Posterior cingulate gyrus (tissue), 11 donors: ENCODE results near the gene RBM33.

ENCODE experiments used
- DNase-seq, 10 donors: peaks; one replicate each; pipeline versions ENCODE4 v3.0.0 to v3.0.0-alpha.2; 2020 to 2021; ENCODE audit warnings: mixed read lengths in 3 of 10
- intact Hi-C: fragments of 100-400 bp; cut with DNase I; formaldehyde crosslinking; loops from one replicate; pipeline ENCODE4 v1.15.1; 2023

The RBM33 gene

DNA sequence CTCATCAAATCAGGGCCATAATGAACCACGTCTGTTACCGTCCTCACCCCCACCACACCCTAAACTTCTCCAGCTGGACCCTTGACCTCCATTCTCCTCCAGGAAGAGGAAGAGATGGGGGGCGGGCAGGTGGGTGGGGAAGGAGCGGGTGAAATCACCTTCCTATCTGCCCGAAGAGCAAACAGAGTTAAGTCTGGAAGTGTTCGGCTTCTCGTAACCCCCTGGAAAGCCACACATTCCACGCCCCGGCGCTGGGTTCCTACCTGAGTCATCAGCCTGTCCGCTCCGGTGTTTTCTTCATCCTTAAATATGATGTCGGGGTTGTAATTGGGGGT is 167.1 kb downstream of the RBM33 start:
- intact Hi-C loops = no loop called here

DNA sequence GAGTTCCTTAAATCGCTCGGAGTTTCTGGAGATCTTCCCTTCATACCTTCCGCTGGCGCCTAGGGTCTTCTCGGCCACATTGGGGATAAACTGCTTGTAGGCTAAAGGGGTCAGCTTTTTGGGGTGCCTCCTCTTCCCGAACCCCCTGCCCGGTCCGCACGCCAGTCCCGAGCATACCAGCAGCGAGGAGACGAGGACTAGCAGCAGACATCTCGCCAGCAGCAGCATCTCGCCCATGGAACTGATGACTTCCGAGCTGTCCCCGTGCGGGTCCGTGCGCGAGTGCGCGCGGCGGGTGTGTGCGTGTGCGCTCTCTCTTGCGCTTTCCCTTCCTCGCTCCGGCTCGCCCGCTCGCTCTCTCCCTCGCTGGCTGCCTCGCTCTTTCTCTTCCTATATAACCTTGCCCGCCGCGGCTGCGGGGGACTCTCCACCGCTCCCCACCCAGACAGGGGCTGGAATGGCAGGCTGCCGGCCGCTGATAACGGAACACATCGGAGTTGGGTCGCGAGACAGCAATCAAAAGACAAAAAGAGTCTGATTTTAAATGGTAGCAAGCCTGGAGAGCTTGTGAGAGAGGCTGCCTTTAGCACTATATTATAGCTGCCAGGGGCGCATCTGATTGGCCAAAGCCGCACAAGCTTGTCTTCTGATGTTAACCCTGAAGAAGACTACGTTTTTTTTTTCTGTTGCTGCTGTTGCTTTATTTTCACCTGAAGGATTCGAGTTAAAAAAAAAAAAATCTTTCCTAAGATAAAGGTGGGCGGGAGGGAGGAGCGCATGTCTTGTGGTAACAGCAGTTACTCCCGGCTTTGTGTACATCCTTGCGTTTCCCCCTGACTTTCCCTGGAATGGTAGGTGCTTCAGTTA is 167.7 kb downstream of the RBM33 start, which contains the start of gene SHH:
TSS of gene SHH (minus strand) at position 569 of the 867 bp plus-strand sequence. CDS start at position 228, 341 bp downstream.
- DNase-seq = peak in 5 of 10 donors; percentile 35 to 90 (median 78)
- intact Hi-C loops = no loop called here

More for the DNA sequence above, 167.1 kb downstream of the RBM33 start:
- peak in 3 of 10 donors; percentile 30 to 58 (median 45) for DNase-seq

DNA sequence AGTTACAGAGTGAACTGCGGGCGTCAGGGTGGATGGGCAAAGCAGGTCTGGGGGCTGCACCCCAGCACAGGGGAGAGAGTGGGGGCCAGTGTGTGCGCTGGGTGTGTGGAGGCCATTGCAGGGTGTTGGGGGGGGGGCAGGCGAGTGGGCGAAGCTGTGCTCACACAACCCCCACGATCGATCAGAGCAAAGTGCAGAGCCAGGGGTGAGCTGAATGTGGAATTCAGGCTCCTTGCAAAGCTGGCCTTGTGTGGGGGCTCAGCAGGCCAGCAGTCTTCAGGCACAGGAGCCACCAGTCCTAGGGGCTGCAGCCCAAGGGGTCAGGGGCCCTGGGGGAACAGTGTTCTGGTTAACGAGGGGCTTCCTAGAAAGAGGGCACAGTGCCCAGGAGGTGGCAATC is 168.7 kb downstream of the RBM33 start:
- peak in 2 of 10 donors; percentile 19 to 35 for DNase-seq
- intact Hi-C loops = no loop called here

DNA sequence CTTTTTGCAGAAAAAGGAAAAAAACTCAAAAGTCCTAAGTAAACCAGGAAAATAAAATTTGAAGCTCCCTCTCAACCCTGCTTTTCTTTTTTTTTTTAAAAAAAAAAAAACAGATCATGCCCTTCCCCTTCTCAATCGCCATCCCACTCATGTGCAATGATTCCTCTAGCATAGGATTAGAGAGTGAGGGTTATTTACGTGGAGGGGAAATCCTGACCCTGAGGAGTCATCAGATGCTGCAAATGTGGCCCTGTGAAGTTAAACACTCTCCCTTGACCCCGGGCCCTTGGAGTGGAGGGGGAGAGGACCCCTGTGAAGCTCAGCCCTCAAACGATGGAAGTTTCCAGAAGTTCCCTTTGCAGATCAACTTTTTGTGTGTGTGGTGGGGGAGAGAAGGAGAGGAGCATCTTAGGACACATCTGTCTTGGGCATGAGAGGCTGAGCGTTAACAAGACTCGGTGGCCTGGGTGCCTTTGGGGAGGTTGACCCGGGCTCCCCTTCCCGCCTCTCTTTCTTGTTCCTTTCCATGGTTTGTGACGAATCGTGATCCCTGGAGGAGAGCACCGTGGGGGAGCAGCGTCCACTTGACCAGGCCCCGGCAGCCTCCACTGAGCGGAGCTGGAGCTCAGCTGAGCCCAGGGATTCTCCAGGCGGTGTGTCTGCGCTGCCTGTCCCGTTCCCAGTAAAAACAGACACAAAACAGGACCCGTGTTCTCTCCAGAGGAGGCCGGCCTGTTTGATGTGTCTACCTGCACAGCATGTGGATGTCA is 169.3 kb downstream of the RBM33 start:
- intact Hi-C loops = no loop called here
- peak in 2 of 10 donors; percentile 74 to 79 for DNase-seq

DNA sequence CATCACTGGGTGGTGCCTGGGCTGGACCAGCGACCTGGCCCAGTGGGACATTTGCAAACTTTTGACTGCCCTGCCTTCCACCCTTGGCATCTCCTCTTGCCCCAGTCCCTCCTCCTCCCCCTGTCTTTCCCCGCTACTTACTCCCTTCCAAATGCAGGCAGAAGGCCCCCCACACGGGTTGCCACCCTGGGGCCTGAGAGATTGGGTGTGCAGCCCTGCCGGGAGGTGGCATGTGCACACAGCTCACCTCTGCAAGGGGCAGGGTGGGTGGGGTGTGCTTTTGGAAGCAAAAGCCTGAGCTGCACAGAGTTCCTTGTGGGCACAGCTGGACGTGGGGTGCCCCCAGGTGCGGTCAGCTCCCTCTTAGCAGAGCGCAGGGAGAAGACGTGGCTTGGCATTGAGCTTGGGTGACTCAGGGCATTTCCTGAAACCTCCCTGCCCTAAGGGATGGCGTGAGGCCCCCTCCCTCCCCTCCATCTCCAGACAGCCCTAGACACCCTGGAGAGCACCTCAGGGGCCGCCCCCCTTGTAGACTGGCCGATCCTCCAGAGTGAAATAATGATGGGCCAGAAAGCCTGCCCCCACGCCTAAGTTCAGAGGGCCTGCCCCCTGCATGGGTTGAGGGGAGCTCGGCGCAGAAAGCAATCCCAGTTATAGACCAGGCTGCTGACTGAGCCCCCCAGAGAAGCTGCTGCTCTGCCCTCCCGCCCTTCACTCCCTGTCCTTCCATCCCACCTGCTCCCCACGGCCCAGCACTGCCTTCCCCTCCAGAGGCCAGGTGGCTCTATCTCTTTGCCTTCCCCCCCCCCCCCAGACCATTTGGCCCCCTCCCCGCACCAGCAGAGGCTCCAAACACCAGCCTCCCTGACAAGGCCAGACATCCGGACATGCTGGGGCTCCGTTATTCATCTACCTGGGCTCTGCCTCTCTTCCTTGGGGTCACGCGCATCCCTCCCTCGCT is 170.1 kb downstream of the RBM33 start:
- intact Hi-C loops = loop anchor here (5.0 kb wide), 1 partner anchor 658 kb away; no protein-coding TSS in a partner anchor

DNA sequence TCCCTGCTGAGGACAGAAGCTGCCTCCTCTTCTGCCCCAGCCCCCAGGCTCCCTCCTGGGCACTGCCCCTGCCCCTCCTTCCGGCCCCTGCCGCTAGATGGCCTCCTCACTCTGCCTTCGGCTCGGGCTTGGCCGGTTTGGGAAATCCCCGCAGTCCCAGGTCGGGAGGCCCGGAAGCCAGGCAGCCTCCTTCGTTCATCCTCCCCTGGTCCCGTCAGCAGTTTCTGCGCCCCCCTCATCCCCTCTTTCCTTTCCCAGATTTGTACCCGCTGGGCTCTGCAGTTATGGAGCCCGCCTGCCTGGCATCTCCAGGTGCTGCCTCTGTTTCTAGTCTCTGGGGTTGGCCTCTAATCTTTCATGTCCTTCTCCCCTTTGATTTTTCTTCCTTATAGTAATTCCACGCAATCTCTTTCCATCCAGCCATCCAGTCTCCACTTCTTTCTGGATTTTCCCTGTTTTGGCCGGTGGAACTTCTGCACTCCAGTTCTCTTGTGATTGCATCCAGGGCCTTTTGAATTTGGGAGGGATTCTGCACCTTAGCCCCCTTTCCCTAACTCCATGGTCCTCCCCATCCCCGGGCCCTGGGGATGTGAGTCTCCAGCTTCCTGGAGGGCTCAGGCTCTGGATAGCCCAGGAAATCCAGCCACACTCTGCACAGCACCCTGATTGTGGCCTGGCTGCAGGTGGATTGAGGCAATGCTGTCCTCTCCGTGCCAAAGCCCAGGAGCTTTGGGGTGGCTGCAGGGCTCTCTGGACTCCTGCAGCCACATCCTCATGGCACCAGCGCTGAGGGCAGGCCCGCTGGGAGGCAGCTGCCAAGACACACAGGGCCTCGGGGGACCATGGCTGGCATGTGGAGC is 171.1 kb downstream of the RBM33 start:
- intact Hi-C loops = loop anchor here (5.0 kb wide), 1 partner anchor 657 kb away; no protein-coding TSS in a partner anchor
- peak in 8 of 10 donors; percentile 44 to 94 (median 60) for DNase-seq

More for the DNA sequence above, 170.1 kb downstream of the RBM33 start:
- peak in 2 of 10 donors; percentile 48 to 64 for DNase-seq

DNA sequence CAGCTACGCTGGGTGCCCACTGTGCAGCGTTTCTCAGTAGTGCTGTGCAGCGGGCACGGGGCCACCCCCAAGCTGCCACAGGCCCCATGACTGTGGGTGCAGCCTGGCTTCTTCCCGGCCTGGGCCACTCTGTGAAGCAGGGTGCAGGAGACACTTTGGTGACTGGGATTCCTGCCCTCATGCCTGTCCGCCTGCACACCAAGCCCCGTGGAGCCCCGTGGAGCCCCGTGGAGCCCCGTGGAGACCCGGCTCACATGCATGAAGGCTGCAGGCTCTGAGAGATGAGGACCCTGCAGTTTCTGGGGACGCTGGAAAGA is 171.7 kb downstream of the RBM33 start:
- peak in 3 of 10 donors; percentile 62 to 73 (median 64) for DNase-seq
- intact Hi-C loops = loop anchor here (5.0 kb wide), 1 partner anchor 656 kb away; no protein-coding TSS in a partner anchor

DNA sequence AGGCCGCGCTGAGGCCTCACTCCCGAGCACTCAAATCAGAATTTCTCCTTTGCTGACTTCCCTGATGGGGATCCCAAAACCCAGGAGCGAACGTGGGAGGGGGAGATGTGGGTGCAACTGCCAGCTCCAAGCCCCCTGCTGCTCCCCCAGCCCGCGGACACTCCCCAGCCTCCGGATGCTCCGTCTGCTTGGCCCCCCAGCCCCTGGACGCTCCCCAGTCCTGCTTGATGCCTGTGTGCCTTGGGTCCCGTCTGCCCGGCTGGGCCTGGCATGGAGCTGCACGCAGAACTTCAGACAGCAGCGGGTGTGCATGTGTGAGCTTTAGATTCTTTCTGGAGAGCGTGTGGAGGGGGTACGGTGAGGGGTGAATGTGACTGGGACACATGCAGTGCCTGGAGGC is 172.5 kb downstream of the RBM33 start:
- intact Hi-C loops = loop anchor here (5.0 kb wide), 1 partner anchor 655 kb away; no protein-coding TSS in a partner anchor
- peak in 2 of 10 donors; percentile 65 to 72 for DNase-seq

DNA sequence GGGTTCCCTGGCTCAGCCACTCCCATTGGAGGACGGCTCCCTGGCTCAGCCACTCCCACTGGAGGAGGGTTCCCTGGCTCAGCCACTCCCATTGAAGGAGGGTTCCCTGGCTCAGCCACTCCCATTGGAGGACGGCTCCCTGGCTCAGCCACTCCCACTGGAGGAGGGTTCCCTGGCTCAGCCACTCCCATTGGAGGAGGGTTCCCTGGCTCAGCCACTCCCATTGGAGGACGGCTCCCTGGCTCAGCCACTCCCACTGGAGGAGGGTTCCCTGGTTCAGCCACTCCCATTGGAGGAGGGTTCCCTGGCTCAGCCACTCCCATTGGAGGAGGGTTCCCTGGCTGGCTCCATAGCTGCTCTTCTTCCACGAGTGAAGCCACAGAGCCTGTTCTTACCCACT is 173.1 kb downstream of the RBM33 start:
- intact Hi-C loops = loop anchor here (5.0 kb wide), 1 partner anchor 655 kb away; no protein-coding TSS in a partner anchor
- DNase-seq = peak in 2 of 10 donors; percentile 58 to 66

DNA sequence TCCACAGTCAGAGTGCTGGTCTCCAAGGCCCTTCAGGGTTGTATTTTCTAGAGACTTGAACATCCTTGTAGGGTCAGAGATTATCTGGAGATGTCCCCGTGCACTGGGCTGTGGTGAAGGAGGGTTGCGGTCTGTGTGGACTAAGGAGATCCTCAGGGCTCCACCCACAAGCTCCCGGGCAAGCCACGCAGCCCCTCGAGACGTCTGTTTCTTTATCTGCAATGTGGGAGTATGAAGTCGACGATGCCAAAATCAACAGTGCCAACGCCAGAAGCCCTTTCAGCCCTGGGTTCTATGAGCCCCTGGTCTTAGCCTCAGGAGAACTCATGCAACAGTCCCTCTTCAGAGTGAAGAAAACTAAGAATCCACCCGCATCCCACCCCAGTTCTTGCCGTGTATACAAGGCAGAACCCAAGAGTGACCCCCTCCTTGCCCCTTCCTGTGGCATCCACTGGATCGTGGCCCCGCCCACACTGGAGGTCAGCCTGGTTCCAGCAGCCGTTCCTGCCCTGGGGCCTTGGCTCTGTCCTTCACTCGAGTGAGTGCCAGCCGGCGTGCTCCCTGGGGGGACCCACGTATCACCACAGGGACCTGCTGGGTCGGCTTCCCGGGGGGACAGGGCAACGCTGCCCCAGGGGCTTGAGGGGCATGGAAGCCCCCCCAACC is 173.8 kb downstream of the RBM33 start:
- intact Hi-C loops = loop anchor here (5.0 kb wide), 1 partner anchor 654 kb away; no protein-coding TSS in a partner anchor
- DNase-seq = peak in 3 of 10 donors; percentile 37 to 81 (median 75)

DNA sequence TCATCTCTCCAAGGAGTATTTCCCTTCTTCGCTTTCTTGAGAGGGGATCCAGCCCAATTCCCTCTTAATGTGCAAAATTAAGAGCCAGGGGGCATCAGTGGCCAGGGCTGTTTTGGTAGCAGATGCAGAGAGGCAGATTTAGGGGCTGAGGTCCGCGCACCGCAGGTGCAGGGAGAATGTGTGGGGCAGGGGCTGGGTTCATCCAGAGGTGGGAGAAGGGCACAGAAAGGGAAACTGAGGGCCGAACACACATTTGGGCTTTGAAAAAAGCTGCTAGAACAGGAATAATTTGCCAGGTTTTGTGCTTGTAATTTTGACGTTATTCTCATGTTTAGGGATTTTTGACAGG is 174.3 kb downstream of the RBM33 start:
- intact Hi-C loops = loop anchor here (5.0 kb wide), 1 partner anchor 654 kb away; no protein-coding TSS in a partner anchor
- DNase-seq = peak in 2 of 10 donors; percentile 31 to 70

DNA sequence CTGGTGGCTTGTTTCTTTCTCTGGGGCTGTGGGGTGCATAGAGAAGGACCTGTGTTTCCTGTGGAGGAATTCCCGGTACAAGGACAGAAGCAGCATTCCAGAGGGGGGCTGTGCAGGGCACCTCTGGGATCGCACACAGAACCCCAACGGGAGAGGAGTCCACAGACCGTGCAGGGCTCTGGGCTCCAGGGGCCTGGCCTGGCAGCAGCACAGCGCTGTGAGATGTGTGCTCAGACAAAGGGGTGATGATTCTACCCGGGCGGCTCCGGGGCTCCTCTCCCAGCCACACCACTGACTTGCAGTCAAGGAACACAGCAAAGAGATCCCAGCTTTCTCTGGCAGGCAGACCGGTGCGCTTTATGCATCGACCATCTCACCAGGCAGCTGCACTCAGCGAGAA is 174.7 kb downstream of the RBM33 start:
- intact Hi-C loops = loop anchor here (5.0 kb wide), 1 partner anchor 653 kb away; no protein-coding TSS in a partner anchor
- peak in 3 of 10 donors; percentile 51 to 59 (median 53) for DNase-seq

DNA sequence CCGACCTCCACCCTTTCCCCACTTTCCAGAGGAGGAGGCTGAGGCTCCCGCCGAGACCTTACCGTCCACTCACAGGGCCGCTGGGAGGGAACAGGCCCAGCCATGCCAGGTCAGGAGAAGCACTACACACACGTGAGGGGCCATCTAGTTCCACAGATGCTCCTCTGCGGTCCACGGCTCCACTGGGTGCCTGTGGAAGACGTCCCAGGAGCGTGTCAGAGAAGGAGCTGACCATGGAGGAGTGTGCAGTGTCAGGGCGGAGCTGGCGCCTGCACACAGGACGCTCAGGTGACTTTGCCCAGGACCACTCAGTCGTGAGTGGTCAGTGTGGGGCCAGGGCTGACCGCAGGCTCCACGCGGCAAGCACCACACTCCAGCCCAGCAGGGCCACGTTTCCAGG is 175.8 kb downstream of the RBM33 start:
- intact Hi-C loops = no loop called here

DNA sequence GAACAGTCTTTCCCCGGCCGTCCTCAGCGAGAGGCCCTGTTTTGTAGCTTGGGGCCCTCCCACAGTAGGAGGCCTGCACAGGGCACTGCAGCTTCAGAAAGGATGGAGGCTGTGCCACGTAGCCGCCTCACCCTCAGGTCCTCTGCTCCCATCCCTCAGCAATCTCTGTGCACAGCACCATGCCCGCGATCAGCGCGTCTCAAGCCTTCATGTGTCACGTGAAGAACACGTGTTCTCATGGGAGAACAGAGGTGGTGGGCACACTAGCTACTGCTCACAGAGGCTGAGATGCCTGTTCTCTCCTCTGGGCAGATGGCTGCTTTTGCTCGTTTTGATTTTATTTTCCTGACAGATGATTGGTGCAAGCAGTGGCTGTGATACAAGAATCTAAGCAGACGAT is 176.3 kb downstream of the RBM33 start:
- intact Hi-C loops = no loop called here
- peak in 1 of 10 donors; percentile 80 for DNase-seq

More for the DNA sequence above, 175.8 kb downstream of the RBM33 start:
- peak in 3 of 10 donors; percentile 40 to 75 (median 71) for DNase-seq

DNA sequence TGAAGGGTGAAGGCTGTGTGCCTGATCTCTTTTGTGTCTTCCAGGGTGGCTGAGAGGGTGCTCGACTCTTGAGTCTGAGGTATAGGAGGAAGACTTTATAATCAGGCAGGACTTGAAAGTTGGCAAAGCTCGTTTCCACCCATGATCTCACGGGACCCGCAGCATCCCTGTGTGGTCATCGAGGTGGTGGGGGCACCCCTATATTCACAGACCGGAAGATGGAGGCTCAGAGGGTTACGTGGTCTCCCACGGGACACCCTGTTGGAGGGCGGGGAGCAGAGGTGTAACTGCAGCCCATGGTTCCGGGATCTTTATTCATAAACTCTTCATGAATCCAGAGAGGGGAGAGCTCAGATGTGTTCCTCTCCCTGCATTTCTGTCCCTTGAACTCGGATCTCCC is 177.4 kb downstream of the RBM33 start:
- intact Hi-C loops = no loop called here
- DNase-seq = peak in 1 of 10 donors; percentile 51

DNA sequence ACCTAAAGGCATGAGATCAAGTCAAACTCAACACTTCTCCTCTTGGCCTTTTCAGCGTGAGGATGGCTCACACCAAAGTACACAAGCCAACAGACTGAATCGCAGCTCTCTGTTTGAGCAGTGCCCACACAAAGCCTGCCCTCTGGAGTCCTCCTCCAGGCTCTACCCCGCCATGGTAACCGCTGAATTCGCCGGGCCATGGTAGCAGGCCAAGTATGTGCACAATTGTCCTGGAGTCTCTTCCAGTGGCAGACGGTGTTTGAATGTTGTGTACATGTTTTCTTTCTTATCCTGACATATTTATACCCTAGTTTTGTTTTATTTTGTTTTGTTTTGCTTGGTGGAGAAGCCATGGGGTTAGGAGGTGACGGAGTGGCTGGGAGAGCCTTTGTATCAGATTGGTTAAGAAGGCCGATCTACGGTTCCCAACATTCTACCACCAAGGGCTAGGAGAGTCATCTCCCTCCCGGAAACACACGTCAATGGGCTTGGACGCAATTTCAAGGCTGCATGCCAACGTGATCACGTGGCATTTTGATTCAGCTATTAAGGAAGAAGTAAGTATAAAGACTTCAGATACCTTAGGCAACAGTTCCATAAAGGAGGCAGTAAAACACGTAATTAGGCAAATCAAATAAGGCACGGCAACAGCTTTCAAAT is 179.9 kb downstream of the RBM33 start:
- intact Hi-C loops = no loop called here

DNA sequence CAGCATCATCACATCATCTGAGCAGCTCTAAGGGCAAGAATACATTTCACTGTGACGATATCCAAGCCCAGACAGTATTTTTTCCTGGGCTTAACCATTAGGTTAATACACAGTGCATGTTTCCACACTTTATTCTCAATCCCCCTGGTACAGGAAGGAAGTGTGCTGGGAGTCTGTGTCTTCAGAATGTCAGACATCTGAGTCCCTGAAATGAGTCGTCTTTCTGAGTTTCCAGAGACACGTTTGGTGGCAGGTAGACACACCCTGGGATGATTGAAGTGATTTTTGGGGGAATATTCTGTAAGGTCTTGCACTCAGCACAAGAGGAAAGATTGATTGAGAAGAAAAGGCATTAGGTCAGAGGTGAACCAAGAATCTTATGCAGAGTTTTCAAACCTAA is 180.9 kb downstream of the RBM33 start:
- intact Hi-C loops = no loop called here
- DNase-seq = no peak

More for the DNA sequence above, 179.9 kb downstream of the RBM33 start:
- peak in 1 of 10 donors; percentile 52 for DNase-seq
